NCI-H82 (cell line): Measurements from ENCODE around the gene TAF6L.

Source experiments
- DNase-seq: peaks from one replicate; lab custom pipeline; 2025; lab: John Stamatoyannopoulos, UW

Gene TAF6L

DNA sequence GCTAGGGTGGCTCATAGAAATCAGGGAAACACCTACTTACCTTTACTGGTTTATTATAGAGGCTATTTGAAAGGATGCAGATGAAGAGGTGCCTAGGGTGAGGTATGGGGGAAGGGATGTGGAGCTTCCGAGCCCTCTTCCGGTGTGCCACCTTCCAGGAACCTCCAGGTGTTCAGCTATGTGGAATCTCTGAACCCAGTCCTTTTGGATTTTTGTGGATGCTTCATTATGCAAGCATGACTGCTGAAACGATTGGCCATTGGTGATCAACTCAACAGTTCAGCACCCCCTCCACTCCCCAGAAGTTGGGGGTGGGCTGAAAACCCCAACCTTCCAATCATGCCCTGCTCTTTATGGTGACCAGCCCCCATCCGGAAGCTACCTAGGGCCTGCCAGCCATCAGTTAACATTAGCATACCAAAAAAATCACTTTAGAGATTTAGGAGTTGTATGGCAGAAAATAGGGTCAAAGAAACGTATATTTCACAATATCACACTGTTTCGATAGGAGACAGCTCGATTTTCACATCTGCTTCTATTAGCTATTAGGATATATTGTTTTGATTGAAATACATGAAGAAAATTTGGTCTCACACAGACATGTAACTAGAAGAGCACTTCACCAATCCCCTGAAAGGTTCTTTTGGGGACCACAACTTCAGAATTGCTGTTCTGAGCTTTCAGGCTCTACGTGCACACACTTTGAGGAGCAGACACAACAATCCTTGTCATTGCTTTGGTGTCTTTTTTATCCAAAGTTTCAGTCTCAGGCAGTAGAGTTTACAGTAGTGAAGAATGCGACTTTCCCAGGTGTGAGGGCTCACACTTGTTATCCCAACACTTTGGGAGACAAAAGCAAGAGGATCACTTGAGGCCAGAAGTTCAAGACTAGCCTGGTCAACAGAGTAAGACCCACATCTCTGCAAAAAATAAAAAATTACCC is 13.1 kb upstream of the TAF6L start:
- no peak for DNase-seq

- DNase-seq = peak; percentile 21
Observed at GRCh38 chr11:62760867-62761227, 10.3 kb upstream of the TAF6L start.

- peak; percentile 58 for DNase-seq
Observed at GRCh38 chr11:62770778-62771143, 435 bp upstream of the TAF6L start.

DNA sequence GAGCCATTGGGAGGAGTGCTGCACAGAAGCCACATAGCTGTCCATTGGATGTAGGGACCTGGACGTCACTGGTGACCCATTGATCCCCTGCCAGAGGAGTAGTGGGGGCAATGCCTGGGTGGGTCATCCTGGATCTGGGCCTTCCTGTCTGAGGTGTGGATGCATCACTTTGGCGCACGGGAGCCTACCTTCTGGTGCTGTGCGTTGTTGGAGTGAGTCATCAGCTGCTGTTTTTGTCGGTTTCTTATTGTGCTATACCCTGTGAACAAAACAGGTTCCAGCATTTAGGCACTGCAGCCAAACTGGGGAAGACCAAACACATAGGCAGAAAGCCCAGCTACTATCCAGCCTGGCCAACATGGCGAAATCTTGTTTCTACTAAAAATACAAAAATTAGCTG is 3.2 kb downstream of the TAF6L start:
- DNase-seq = no peak

- no peak for DNase-seq
Observed at GRCh38 chr11:62775646-62776045, 4.5 kb downstream of the TAF6L start.

- no peak for DNase-seq
Observed at GRCh38 chr11:62777389-62777788, 6.2 kb downstream of the TAF6L start.

GRCh38 chr11:62778441-62778840 is 7.2 kb downstream of the TAF6L start:
- no peak for DNase-seq

- DNase-seq = no peak
Observed at GRCh38 chr11:62782753-62783152, 11.6 kb downstream of the TAF6L start.

DNA sequence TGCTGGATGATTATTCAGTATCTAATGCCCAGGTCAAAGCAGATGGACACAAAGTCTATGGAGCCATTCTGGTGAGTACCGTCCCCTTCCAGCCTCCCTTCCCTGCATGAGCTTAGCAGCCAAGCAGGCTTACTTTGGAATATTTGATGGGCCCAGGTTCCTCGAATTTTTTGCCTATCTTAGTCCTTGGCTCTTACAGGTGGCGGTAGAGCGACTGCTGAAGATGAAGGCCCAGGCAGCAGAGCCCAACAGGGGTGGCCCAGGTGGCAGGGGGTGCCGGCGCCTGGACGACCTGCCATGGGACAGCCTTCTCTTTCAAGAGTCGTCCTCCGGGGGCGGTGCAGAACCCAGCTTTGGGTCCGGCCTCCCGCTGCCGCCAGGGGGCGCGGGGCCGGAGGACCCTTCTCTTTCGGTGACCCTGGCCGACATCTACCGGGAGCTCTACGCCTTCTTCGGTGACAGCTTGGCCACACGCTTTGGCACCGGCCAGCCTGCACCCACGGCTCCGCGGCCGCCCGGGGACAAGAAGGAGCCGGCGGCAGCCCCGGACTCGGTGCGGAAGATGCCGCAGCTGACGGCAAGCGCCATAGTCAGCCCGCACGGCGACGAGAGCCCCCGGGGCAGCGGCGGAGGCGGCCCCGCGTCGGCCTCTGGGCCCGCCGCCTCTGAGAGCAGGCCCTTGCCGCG is 15.3 kb downstream of the TAF6L start:
- peak; percentile 87 for DNase-seq

DNA sequence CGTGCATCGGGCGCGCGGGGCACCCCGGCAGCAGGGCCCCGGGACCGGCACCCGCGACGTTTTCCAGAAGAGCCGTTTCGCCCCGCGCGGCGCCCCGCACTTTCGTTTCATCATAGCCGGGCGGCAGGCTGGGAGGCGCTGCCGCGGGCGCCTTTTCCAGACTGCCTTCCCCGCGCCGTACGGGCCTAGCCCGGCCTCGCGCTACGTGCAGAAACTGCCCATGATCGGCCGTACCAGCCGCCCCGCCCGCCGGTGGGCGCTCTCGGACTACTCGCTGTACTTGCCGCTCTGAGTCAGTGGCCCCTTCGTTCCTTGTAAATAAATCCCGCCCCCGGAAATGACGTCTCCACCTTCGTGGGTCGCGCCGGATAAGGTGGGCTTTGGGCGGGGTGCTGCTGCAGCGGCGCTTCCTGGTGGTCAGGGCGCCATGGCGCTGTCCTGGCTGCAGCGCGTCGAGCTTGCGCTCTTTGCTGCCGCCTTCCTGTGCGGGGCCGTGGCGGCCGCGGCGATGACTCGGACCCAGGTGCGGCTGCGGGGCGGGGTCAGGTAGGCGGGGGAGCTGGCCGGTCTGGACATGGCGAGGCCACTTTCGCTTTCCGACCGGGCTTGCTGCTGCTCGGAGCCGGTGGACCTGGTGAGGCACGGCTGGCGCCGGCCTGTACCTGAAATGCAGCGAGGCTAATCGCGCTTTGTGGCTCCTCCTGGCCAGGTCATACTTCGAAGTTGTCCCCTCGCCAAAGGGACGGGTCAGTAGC is 16.0 kb downstream of the TAF6L start, which contains the start of gene TMEM179B:
Gene TMEM179B, plus strand, starts transcription at position 398 of the 755 bp plus-strand sequence. Its CDS starts 30 bp downstream, at position 428.
- DNase-seq = peak; percentile 99

DNA sequence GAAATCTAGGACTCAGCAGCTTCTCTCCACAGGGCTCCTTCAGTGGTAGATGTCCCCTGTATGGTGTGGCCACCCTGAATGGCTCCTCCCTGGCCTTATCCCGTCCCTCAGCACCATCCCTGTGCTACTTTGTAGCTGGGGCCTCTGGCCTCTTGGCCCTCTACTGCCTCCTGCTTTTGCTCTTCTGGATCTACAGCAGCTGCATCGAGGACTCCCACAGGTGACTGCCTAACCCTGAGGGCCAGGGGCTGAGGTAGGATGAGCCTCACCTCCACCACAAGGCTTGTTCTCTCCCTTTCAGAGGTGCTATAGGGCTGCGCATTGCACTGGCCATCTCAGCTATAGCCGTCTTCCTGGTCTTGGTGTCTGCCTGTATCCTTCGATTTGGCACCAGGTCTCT is 17.8 kb downstream of the TAF6L start:
- DNase-seq = peak; percentile 5

GRCh38 chr11:62789576-62789975 is 18.4 kb downstream of the TAF6L start:
- DNase-seq = no peak

- peak; percentile 84 for DNase-seq
Observed at GRCh38 chr11:62791501-62792201, 20.5 kb downstream of the TAF6L start, which contains the start of gene TMEM223. TMEM223 (minus strand) TSS chr11:62792006; CDS start chr11:62791994, 12 bp downstream.

- peak; percentile 73 for DNase-seq
Observed at GRCh38 chr11:62792202-62792575, 21.0 kb downstream of the TAF6L start.

- no peak for DNase-seq
Observed at GRCh38 chr11:62794201-62794775, 23.1 kb downstream of the TAF6L start.

GRCh38 chr11:62796281-62796680 is 25.1 kb downstream of the TAF6L start:
- no peak for DNase-seq

- no peak for DNase-seq
Observed at GRCh38 chr11:62799486-62799885, 28.3 kb downstream of the TAF6L start.

GRCh38 chr11:62801071-62801470 is 29.9 kb downstream of the TAF6L start:
- no peak for DNase-seq

GRCh38 chr11:62804310-62805075 is 33.3 kb downstream of the TAF6L start:
- peak; percentile 47 for DNase-seq

DNA sequence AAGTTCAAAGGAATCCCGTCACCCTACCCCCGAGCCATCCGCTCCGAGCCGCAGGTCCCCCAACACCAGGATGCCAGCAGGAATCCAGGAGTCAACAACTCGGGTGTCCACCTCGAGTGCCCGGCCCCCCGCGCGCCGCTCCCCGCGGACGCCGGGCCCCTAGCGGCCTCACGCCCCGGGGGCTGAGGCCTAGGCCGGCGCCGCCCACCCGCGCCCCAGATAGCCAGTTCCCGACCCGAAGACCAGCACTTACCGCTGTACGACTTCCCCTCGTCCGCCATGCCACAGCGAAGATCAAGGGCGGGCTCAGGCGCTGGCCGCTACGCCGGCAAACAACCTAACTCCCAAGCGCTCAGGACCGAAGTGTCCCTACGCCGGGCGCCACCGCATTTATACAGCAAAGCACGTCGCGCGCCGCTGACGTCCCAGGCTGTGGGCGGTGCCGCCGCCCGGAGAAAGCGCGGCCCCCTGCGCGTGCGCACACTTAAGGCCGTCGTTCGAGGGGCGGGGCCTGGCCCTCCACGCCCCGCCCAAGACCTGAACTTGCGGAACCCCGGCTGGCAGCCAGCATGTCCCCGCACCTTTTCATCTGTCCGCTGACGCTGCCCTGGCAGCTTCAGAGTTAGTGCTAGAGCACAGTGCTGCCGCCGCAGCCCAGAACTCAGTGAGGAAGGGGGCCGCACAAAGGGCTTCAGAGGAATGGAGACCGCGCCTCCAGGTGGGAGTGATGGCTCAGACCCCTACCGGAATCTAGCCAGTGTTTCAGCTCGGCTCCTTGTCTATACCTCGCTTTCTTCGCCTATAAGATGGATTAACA is 34.1 kb downstream of the TAF6L start, which contains the start of gene NXF1:
Gene NXF1, minus strand, starts transcription at position 365 of the 817 bp plus-strand sequence. Its CDS starts 84 bp downstream, at position 281.
- DNase-seq = peak; percentile 94
